MM.1S (cell line): ENCODE measurements around the gene XRCC4.

Experiments used
- CTCF ChIP-seq: fragments of 300-600 bp; sonication (generic); IDR thresholded peaks from 2 replicates; pipeline ENCODE4 v1.5.1; 2016; ENCODE audit warnings: antibody characterized with exemption, low read length, mixed read lengths
- EZH2 ChIP-seq: fragments of 300-600 bp; sonication (generic); optimal IDR thresholded peaks from 2 replicates; pipeline ENCODE3; 2017; ENCODE audit warnings: low read depth, mild to moderate bottlenecking, antibody characterized with exemption, low read length, mixed read lengths
- EZH2phosphoT487 ChIP-seq: fragments of 300-600 bp; sonication (generic); IDR thresholded peaks from 2 replicates; pipeline ENCODE4 v1.6.1; 2018; ENCODE audit warnings: antibody characterized with exemption, low read length

- no peak for TF ChIP-seq CTCF
- TF ChIP-seq EZH2, result no peak
- no peak for TF ChIP-seq EZH2phosphoT487
Measured at GRCh38 chr5:83036991-83037575, 40.3 kb upstream of the XRCC4 start.
